ENCODE data around the gene WNT3A. TPM values are rescaled to one million over a fixed set of nuclear protein-coding genes. Genes with fewer than 3 reads are reported as not detected.
A peak's percentile ranks its signal among the peaks of the same experiment; 100 is the strongest.

WNT3A gene
- total RNA-seq, 2 donors from 2014 or later: 0.11 to 0.46 TPM

DNA sequence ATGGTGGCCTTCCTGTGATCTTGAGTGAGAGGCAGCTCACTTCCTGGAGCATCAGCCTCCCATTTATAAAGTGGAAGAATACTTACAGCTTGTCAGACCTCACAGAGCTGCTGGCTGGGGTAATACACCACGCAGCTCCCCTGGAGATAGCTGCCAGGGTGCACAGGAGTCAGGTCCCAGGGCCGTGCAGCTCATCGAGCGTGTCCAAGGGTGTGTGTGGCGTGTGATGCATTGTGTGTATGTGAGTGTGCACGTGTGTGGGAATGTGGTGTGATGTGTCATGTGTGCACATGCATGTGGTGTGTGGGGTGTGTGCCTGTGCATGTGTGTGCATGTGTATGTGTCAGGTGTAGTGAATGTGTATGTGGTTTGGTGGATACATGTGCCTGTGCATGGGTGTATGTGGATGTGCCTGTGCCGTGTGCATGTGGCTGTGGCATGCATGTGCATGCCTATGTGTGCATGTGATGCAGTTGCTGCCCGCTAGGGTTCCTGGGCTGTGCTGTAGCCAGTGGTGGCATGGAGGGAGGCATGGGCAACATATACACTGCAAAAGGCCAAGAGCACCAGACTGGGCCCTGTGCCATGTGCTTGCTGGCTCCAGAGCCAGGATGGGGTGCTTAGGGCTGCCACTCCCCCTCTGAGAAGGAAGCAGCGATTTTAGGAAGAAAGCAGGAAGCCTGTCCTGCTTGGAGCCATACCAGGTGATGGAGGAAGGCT, 24.6 kb downstream of the WNT3A start:
- peak; percentile 35 for DNase-seq
- TF ChIP-seq, protein P1, sequence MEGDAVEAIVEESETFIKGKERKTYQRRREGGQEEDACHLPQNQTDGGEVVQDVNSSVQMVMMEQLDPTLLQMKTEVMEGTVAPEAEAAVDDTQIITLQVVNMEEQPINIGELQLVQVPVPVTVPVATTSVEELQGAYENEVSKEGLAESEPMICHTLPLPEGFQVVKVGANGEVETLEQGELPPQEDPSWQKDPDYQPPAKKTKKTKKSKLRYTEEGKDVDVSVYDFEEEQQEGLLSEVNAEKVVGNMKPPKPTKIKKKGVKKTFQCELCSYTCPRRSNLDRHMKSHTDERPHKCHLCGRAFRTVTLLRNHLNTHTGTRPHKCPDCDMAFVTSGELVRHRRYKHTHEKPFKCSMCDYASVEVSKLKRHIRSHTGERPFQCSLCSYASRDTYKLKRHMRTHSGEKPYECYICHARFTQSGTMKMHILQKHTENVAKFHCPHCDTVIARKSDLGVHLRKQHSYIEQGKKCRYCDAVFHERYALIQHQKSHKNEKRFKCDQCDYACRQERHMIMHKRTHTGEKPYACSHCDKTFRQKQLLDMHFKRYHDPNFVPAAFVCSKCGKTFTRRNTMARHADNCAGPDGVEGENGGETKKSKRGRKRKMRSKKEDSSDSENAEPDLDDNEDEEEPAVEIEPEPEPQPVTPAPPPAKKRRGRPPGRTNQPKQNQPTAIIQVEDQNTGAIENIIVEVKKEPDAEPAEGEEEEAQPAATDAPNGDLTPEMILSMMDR (conservative IDR thresholded peaks at IDR 0.05): no peak
- Mint-ChIP-seq H3K36me3 (ENCODE audit: low read depth) (no peaks in the 10 kb centered on the region), H3K4me3 (no peak overlapping the region), H3K27ac (no peak overlapping the region), H3K27me3 (ENCODE audit: insufficient read depth) (peaks cover 56% of the 10 kb centered on the region), H3K9me3 (peaks cover 5% of the 10 kb centered on the region), H3K4me1 (no peaks in the 10 kb centered on the region)
- H3K4me3 ChIP-seq (ENCODE audit: low read length): no peak overlapping the region
- H3K27ac ChIP-seq (ENCODE audit: low read depth, low read length): no peak overlapping the region
- H3K27me3 ChIP-seq (ENCODE audit: control insufficient read depth, insufficient read depth, low read length, poor library complexity, severe bottlenecking): peaks cover 9% of the 10 kb centered on the region
- H3K36me3 ChIP-seq (ENCODE audit: control insufficient read depth, insufficient read depth, low read length): no peaks in the 10 kb centered on the region
- WGBS, 2 experiments (ENCODE audit: insufficient coverage in 1 of 2, insufficient read length in 1 of 2): 90 to 94% methylated on average over 7 to 9 of the region's 9 CpGs
- no peak overlapping the region for H3K9ac ChIP-seq (ENCODE audit: extremely low read depth, low read length, poor library complexity, severe bottlenecking)
- H3K9me3 ChIP-seq (ENCODE audit: control insufficient read depth, low read length): no peaks in the 10 kb centered on the region
- H3K4me1 ChIP-seq (ENCODE audit: control insufficient read depth, insufficient read depth, low read length): no peaks in the 10 kb centered on the region

DNA sequence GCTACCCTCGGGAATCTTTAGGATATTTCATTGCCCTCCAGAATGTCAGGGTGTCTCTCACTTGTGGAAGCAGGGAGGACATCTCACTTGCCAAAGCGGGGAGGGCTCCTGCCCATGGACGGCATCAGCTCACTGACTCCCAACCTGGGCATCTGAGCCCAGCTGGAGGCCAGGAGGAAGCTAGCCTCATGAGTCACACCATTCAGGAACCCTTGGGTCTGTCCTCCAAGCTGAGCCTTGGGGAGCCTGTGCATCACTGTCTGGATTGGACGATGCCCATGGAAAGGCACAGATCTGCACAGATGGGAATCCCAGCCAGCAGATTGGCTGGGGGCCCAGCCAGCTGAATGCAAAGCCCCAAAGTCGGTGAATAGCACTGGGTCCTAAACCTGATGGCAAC, 25.2 kb downstream of the WNT3A start:
- H3K27me3 ChIP-seq (ENCODE audit: control insufficient read depth, insufficient read depth, low read length, poor library complexity, severe bottlenecking): peaks cover 9% of the 10 kb centered on the region
- Mint-ChIP-seq H3K9me3 (peaks cover 5% of the 10 kb centered on the region), H3K4me1 (no peaks in the 10 kb centered on the region), H3K36me3 (ENCODE audit: low read depth) (no peaks in the 10 kb centered on the region), H3K4me3 (no peak overlapping the region), H3K27ac (no peak overlapping the region), H3K27me3 (ENCODE audit: insufficient read depth) (peaks cover 55% of the 10 kb centered on the region)
- TF ChIP-seq, protein P1 (conservative IDR thresholded peaks at IDR 0.05): no peak
- DNase-seq: no peak
- 83 to 88% methylated on average over 4 to 5 of the region's 5 CpGs for WGBS, 2 experiments (ENCODE audit: insufficient coverage in 1 of 2, insufficient read length in 1 of 2)
- H3K9ac ChIP-seq (ENCODE audit: extremely low read depth, low read length, poor library complexity, severe bottlenecking): no peak overlapping the region
- no peaks in the 10 kb centered on the region for H3K9me3 ChIP-seq (ENCODE audit: control insufficient read depth, low read length)
- no peak overlapping the region for H3K4me3 ChIP-seq (ENCODE audit: low read length)
- H3K36me3 ChIP-seq (ENCODE audit: control insufficient read depth, insufficient read depth, low read length): no peaks in the 10 kb centered on the region
- H3K27ac ChIP-seq (ENCODE audit: low read depth, low read length): no peak overlapping the region
- no peaks in the 10 kb centered on the region for H3K4me1 ChIP-seq (ENCODE audit: control insufficient read depth, insufficient read depth, low read length)

DNA sequence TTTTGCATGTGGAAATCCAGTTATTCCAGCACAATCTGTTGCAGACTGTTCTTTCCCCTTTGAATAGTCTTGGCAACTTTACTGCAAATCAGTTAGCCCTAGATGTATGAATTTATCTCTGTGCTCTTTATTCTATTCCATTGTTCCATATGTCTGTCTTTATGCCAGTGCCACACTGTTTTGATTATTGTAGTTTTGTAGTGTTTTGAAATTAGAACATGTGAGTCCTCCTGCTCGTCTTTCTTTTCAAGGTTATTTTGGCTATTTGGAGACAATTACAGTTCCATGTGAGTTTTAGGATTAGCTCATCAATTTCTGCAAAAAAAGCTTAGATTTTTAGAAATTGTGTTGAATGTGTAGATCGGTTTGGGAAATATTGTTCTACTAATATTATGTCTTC, 26.6 kb downstream of the WNT3A start:
- no peak for DNase-seq
- Histone ChIP-seq H3K27me3 (ENCODE audit: control insufficient read depth, insufficient read depth, low read length, poor library complexity, severe bottlenecking) (peaks cover 12% of the 10 kb centered on the region), H3K27ac (ENCODE audit: low read depth, low read length) (no peak overlapping the region), H3K4me3 (ENCODE audit: low read length) (no peak overlapping the region), H3K36me3 (ENCODE audit: control insufficient read depth, insufficient read depth, low read length) (no peaks in the 10 kb centered on the region), H3K9me3 (ENCODE audit: control insufficient read depth, low read length) (no peaks in the 10 kb centered on the region), H3K4me1 (ENCODE audit: control insufficient read depth, insufficient read depth, low read length) (peaks cover 4% of the 10 kb centered on the region), H3K9ac (ENCODE audit: extremely low read depth, low read length, poor library complexity, severe bottlenecking) (no peak overlapping the region)
- 88% methylated on average over 2 of the region's 2 CpGs; no CpG with 5 or more reads in 1 of the 2 experiments for WGBS, 2 experiments (ENCODE audit: insufficient coverage in 1 of 2, insufficient read length in 1 of 2)
- Mint-ChIP-seq H3K36me3 (ENCODE audit: low read depth) (no peaks in the 10 kb centered on the region), H3K4me1 (peaks cover 2% of the 10 kb centered on the region), H3K9me3 (peaks cover 5% of the 10 kb centered on the region), H3K27ac (no peak overlapping the region), H3K27me3 (ENCODE audit: insufficient read depth) (peaks cover 54% of the 10 kb centered on the region), H3K4me3 (no peak overlapping the region)
- TF ChIP-seq, protein P1 (conservative IDR thresholded peaks at IDR 0.05): no peak
